HL-60 (cell line): ENCODE data around the gene NMT2.

Source experiments
- DNase-seq, 2 experiments: peaks; one replicate each; pipeline ENCODE4 v3.0.0-alpha.2; 2010 to 2020; ENCODE audit warnings: low read depth in 1 of 2, low spot score in 1 of 2
- H3K27ac ChIP-seq: fragments of 250-450 bp; sonication (Bioruptor Pico); replicated peaks from 2 replicates; pipeline ENCODE4 v1.5.1; 2020; ENCODE audit warnings: mild to moderate bottlenecking, moderate library complexity
- H3K27me3 ChIP-seq: fragments of 250-450 bp; sonication (Bioruptor Pico); 2 replicates; pipeline ENCODE4 v1.5.1; 2021; ENCODE audit warnings: mild to moderate bottlenecking, moderate library complexity; ENCODE audit not compliant: insufficient read depth, poor library complexity, severe bottlenecking
- H3K4me3 ChIP-seq: replicated peaks from 2 replicates; pipeline ENCODE4 v1.5.1; 2011; ENCODE audit warnings: mild to moderate bottlenecking, control low read depth, low read length; ENCODE audit not compliant: insufficient read depth
- CTCF ChIP-seq: IDR thresholded peaks from one replicate; pipeline ENCODE4 v1.5.1; 2011; ENCODE audit warnings: low read length, control low read depth, inconsistent platforms; ENCODE audit not compliant: insufficient read depth
- GABPA ChIP-seq: IDR thresholded peaks from 2 replicates; pipeline ENCODE4 v1.6.1; 2012; ENCODE audit warnings: low read depth
- POLR2AphosphoS5 ChIP-seq: IDR thresholded peaks from 2 replicates; pipeline ENCODE4 v1.6.1; 2012; ENCODE audit warnings: low read depth
- SPI1 ChIP-seq: IDR thresholded peaks from 2 replicates; pipeline ENCODE4 v1.6.1; 2012; ENCODE audit warnings: low read depth, mild to moderate bottlenecking, borderline replicate concordance
- TF ChIP-seq, protein P1 (sequence below): IDR thresholded peaks from 2 replicates; pipeline ENCODE4 v1.6.1; 2012; ENCODE audit warnings: low read depth; ENCODE audit not compliant: insufficient replicate concordance

The NMT2 gene

DNA sequence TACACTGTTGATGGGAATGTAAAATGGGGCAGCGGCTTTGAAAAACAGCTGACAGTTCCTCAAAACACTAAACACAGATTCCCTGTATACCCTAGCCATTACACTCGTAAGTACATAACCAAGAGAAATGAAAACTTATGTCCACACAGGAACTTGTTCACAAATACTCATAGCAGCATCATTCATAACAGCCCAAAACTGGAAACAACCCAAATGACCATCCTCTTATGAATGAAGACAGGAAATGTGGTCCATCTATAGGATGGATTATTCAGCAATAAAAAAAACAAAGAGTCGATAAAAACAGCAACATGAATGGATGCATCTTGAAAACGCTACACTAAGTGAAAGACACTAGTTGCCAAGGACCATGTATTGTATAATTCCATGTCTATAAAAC, 23.7 kb downstream of the NMT2 start:
- DNase-seq: no peak
- H3K27ac ChIP-seq: no peak overlapping the region

GRCh38 chr10:15141136-15142054, 27.1 kb downstream of the NMT2 start:
- Histone ChIP-seq H3K4me3 (no peak overlapping the region), H3K27ac (no peak overlapping the region)
- no peak for DNase-seq

More for the DNA sequence above, 23.7 kb downstream of the NMT2 start:
- Histone ChIP-seq H3K4me3 (no peak overlapping the region), H3K27me3 (no peaks in the 10 kb centered on the region)
- TF ChIP-seq, protein P1, sequence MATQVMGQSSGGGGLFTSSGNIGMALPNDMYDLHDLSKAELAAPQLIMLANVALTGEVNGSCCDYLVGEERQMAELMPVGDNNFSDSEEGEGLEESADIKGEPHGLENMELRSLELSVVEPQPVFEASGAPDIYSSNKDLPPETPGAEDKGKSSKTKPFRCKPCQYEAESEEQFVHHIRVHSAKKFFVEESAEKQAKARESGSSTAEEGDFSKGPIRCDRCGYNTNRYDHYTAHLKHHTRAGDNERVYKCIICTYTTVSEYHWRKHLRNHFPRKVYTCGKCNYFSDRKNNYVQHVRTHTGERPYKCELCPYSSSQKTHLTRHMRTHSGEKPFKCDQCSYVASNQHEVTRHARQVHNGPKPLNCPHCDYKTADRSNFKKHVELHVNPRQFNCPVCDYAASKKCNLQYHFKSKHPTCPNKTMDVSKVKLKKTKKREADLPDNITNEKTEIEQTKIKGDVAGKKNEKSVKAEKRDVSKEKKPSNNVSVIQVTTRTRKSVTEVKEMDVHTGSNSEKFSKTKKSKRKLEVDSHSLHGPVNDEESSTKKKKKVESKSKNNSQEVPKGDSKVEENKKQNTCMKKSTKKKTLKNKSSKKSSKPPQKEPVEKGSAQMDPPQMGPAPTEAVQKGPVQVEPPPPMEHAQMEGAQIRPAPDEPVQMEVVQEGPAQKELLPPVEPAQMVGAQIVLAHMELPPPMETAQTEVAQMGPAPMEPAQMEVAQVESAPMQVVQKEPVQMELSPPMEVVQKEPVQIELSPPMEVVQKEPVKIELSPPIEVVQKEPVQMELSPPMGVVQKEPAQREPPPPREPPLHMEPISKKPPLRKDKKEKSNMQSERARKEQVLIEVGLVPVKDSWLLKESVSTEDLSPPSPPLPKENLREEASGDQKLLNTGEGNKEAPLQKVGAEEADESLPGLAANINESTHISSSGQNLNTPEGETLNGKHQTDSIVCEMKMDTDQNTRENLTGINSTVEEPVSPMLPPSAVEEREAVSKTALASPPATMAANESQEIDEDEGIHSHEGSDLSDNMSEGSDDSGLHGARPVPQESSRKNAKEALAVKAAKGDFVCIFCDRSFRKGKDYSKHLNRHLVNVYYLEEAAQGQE: no peak
- no peak for TF ChIP-seq CTCF
- no peak for TF ChIP-seq GABPA
- TF ChIP-seq POLR2AphosphoS5: no peak
- no peak for TF ChIP-seq SPI1

GRCh38 chr10:15140698-15141097, 27.8 kb downstream of the NMT2 start:
- no peak overlapping the region for H3K27ac ChIP-seq
- H3K4me3 ChIP-seq: no peak overlapping the region
- no peak for TF ChIP-seq CTCF
- no peak for TF ChIP-seq POLR2AphosphoS5
- no peak for TF ChIP-seq GABPA
- TF ChIP-seq SPI1: no peak
- TF ChIP-seq, protein P1: no peak
- no peaks in the 10 kb centered on the region for H3K27me3 ChIP-seq
- no peak for DNase-seq

More at GRCh38 chr10:15141136-15142054, 27.1 kb downstream of the NMT2 start:
- TF ChIP-seq GABPA (no peak), POLR2AphosphoS5 (no peak), SPI1 (no peak)
- TF ChIP-seq, protein P1: no peak
- no peaks in the 10 kb centered on the region for H3K27me3 ChIP-seq
